Activated effector memory CD4-positive, alpha-beta T cell treated with Interleukin-2 at 50 U/mL for 16 hours (primary cell): ENCODE data around the gene RHOB.
"Not testable (repeated sequence)": the region's sequence is repeated elsewhere in the genome, so short reads cannot be mapped to it uniquely, and the experiment has no call there.

Source experiments
- DNase-seq: peaks from one replicate; pipeline ENCODE4 v3.0.0-alpha.2; 2020

The RHOB gene

GRCh38 chr2:20480913-20481312, 34.0 kb downstream of the RHOB start:
- DNase-seq: no peak

- DNase-seq: no peak
Observed at GRCh38 chr2:20481798-20482405, 35.0 kb downstream of the RHOB start.

DNA sequence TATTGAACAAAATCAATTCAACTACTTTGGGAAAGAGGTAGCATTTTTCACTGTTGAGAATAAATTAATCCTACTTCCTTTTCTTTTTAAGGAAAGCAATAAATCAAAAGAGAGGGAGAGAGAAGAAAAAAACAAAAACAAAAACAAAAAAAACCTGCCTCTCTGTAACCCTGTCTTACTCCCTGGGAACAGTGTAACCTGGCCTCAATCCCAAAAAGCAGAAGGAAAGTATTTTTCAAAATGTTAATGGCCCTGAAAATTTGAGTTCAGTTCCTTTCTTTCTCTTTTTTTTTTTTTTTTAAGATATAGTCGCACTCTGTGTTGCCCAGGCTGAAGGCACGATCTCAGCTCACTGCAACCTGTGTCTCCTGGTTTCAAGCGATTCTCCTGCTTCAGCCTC, 35.9 kb downstream of the RHOB start:
- no peak for DNase-seq

DNA sequence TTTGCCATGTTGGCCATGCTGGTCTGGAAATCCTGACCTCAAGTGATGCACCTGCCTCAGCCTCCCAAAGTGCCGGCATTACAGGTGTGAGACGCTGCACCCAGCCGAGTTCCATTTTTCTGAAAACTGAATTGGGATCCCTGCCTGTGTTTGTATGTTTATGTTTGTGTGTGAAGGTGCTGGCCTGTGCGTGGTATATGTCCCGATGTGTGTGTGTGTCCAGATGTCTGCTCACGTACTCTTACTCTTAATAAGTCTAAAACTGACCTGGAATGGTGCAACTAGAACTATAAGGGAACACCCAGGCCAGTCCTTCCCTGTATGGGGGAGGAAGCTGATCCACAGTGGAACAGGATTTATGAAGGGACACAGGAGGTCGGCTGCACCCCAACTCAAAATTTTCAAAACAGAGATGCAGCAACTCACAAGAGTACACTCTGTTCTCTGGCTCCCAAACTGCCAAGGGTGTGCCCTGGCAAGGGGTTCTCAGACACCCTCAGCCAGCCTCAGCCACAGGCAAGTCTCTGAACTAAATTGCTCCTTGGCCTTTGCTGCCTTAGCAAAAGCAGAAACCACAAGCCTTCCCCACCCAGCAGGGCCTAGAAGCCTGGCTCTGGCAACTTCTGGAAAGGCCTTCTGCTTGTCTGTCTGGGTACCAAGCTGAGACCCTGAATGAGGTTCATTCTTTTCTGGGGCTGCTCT, 36.5 kb downstream of the RHOB start:
- DNase-seq: no peak

GRCh38 chr2:20484034-20484617, 37.3 kb downstream of the RHOB start:
- DNase-seq: no peak

- DNase-seq: no peak
Observed at GRCh38 chr2:20484810-20485611, 38.1 kb downstream of the RHOB start.

- no peak for DNase-seq
Observed at GRCh38 chr2:20485612-20486388, 38.9 kb downstream of the RHOB start.

DNA sequence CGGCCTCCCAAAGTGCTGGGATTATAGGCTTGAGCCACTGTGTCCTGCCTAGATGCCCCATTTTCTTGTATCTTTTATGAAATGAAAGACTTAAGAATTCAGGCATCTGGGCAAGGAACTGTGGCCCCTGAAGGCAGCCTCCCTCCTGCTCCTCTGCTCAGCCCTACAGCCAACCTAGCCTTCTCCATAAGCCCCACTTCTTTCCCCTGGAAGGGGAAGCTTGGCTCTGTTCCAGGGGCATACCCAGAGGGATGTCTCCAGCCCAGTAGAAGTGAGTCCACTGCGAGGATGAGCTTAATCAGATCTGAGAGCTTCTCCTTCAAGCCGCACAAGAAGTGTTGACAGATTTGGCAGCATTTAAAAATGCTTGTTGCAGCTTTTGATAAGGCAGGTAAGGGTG, 39.7 kb downstream of the RHOB start:
- no peak for DNase-seq

GRCh38 chr2:20487030-20487391, 40.1 kb downstream of the RHOB start:
- DNase-seq: no peak

GRCh38 chr2:20487392-20488174, 40.7 kb downstream of the RHOB start:
- no peak for DNase-seq

DNA sequence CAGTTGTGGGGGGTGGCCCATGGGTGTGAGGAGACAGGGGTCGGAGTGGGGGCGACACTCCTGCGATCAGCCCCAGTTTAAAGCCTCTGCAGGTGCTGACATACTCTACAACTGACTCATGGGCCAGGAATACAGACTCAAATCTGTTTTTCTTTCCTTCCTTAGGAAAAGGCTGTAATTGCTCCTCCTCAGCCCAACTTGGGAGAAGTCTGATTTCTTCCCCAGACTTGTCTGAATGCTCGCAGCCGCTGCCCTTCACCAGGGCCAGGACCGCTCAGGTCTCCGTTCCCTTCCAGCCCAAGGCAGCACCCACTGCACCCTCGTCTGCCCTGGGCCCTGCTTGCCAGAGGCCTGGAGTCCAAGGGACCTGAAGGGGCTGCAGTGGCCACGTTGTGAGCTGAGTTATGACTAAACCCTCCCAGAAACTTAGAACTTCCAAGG, 41.3 kb downstream of the RHOB start:
- no peak for DNase-seq

GRCh38 chr2:20488782-20489181, 41.9 kb downstream of the RHOB start:
- no peak for DNase-seq

GRCh38 chr2:20490300-20491181, 43.7 kb downstream of the RHOB start:
- DNase-seq: no peak

- DNase-seq: no peak
Observed at GRCh38 chr2:20491739-20492531, 45.1 kb downstream of the RHOB start.

DNA sequence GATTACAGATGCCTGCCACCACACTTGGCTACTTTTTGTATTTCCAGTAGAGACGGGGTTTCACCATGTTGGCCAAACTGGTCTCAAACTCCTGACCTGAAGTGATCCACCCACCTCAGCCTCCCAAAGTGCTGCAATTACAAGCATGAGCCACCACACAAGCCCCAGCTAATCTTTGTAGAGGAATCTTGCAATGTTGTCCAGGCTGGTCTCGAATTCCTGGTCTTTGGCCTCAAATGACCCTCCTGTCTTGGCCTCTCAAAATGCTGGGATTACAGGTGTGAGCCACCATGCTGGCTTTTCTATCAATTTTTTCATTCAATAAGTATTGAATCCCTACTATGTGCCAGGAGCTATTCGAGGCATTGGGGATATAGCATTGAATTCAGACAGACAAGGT, 46.2 kb downstream of the RHOB start:
- not testable (repeated sequence) for DNase-seq

- no peak for DNase-seq
Observed at GRCh38 chr2:20494241-20494640, 47.4 kb downstream of the RHOB start.

DNA sequence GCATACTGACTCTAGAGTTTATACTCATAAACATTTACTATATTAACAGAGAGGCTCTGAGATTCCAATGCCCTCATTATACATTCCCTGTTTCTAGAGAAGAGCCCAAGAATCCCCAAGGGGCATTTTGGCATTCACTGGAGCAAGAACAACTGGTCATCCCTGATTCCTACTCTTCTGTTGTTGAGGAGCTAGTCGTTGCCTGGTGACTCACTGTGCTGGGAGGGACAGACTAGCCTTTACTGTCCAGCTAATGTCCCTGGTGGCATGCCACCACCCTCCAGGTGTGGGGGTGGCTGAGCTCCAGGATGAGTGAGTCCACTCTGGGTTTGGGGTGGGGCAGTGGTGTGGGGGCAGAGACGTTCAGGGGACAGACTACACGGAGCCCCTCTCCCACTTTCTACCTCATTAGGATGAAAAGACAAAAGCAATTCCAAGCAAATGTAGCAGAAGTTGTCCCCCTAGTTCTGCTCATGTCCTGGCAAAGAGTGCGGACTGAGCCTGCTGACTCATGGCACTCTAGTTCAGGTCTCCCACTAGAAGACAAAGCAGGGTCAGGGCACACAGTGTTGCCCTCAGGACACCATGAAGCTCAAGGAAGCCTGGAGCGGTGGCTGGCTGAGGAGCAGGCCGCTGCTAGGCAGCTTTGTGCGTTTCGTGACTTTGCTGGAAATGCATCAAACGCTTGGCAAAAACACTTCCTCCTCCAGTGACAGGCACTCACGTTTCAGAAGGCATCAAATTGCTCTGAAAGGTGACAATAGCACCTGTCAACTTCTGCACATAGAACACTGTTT, 49.4 kb downstream of the RHOB start:
- no peak for DNase-seq

DNA sequence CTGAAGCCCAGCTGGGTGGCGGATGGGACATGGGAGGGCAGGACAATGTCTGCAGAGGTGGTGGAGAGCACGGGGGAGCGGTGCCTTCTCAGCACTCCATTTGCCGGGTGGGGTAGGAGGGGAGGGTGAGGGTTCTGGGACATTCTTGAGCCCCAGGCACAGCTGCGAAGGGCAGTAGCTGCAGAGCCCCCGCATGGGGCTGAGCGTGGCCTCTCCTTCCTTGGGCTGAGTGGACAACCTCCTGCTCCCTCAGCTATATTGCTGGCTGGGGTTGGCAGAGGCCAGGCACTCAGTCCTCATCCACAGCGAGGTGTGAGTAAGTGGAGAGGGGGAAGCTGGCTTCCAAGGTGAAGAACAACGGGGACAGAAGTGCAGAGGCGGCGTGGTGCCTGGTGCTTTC, 50.1 kb downstream of the RHOB start:
- no peak for DNase-seq
